NOMO-1 (cell line): ENCODE results near the gene CALM1.

Experiments used
- DNase-seq, 2 experiments: peaks; one replicate each; lab custom pipeline; 2025; ENCODE audit not compliant: unreplicated experiment in 2 of 2; lab: John Stamatoyannopoulos, UW

Gene CALM1

DNA sequence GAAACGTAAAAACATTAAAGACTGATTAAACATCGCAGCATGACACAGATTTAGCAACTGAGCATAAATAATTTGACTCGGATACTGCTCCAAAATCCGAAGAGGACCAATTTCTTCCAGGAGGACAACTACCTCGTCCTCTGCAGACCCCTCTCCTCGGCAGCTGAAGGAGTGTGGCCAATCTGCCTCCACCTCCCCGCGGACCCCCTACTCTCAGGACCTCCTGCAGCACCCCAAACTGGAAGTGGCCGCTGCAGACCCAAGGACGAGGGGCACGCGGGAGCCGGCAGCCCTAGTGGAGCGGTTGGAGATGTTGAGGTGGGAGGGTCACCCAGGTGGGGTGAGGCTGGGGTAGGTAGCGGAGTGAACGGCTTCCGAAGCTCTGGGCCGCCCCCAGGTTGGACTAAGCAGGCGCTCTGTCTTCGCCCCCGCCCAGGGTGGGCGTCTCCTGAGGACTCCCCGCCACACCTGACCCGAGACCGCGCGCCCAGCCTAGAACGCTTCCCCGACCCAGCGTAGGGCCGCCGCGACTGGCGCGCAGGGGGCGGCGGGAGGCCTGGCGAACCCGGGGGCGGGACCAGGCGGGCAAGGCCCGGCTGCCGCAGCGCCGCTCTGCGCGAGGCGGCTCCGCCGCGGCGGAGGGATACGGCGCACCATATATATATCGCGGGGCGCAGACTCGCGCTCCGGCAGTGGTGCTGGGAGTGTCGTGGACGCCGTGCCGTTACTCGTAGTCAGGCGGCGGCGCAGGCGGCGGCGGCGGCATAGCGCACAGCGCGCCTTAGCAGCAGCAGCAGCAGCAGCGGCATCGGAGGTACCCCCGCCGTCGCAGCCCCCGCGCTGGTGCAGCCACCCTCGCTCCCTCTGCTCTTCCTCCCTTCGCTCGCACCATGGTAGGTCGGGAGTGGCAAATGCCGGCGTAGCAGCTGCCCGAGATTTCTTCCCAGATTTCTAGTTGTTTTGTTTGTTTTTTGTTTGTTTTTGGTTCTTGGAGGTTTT lies at the start of gene CALM1:
CALM1 (plus strand) TSS at position 689 of the 999 bp plus-strand sequence; CDS start at position 891, 202 bp downstream.
- DNase-seq: peak; percentile 70 to 90

DNA sequence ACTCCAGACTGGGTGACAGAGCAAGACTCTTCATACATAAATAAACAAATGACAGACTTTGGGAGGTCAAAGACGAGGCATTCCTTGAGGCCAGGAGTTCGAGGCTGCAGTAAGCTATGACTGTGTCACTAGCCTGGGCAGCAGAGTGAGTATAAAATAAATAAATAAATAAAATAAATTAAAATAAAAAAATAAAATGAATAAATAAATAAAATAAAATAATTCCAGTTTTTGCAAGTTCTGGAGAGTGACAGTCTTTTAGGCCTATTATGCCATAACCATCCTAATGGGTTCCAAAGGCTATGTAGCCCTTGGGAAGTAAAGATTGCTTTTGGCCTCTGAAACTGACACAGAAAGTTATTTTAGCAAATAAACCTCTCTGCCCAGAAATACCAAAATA lies 48.6 kb upstream of the CALM1 start:
- no peak for DNase-seq

DNA sequence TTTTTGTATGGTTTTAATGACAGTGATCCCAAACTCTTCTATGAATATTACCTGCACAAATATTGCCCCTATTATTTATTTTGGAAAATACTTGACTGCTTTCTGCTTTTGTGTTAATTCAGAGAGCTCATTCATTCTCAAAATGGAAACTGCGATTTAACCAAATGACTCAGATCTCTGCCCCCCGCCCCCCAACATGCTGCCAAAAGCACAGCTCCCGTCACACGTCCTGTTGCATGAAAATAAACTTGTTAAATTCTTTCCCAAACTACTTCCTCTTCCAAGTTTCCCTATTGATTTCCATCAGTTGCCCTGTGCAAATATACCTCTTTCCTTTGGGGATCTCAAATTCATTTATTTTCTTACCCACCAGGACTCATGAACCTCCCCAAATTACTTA lies 47.1 kb upstream of the CALM1 start:
- no peak for DNase-seq

DNA sequence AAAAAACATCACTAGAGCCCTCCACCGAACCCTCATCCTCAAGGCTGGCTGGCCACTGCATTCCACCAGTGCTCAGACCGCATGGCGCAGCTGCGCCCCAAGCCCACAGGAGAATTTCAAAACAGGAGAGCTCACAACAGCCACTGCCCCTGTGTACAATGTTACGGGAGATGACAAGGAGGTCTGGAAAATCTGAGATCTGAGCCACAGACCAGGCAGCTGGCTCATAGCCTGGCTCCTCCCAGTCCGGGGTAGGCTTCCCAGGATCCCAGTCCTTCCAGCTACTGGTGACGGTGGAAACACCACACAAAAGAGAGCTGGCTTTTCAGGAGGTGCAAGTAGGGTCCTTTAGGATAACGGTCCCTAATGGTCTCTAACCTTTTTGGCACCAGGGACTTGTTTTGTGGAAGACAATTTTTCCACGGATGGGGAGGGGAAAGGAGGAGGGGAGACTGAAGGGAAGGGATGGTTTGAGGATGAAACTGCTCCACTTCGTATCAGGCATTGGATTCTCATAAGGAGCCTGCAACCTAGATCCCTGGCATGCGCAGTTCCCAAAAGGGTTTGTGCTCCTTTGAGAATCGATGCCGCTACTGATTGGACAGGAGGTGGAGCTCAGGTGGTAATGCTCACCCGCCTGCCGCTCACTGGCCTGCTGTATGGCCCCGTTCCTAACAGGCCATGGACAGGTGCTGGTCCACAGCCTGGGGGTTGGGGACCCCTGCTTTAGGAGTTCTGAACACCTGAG lies 42.1 kb upstream of the CALM1 start:
- DNase-seq: no peak

DNA sequence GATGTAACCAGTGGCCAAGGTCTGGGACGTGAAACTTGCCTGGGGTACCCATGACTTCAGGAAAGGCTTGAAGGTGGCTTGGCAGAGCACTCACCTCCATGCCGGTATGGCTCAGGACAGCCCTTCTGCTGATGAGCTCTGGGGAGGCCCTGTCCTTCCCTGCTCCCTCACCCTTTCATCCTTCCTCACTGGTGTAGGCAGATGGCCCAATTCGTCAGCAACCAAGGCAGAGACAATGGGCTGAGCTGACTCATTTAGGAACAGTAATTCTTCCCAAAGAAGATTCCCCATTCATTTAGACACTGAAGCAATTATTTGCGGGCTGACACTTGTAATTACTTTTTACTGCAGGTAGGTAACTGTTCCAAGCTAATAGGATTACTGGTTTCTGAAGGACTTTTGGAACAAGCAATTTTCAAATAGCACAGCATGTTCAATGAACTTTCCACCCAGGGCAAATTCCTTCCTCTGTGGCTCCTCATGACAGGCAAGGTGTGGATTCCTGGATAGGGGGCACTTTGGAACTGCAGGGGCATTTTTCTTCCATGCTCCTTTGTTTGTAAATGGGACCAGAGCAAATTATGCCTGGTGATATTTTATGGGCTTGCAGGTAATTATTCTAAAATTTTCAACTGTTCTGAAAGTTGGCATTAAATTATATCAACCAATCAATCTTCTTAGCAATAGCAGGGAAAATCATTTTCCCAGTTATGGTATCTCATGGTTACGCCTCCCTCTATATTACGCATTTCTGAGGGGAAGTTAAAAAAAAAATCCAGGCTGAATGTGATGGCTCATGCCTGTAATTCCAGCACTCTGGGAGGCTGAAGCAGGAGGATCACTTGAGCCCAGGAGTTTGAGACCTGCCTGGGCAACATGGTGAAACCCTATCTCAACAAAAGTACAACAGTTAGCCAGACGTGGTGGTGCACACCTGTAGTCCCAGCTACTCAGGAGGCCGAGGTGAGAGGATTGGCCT lies 41.0 kb upstream of the CALM1 start:
- DNase-seq: no peak

DNA sequence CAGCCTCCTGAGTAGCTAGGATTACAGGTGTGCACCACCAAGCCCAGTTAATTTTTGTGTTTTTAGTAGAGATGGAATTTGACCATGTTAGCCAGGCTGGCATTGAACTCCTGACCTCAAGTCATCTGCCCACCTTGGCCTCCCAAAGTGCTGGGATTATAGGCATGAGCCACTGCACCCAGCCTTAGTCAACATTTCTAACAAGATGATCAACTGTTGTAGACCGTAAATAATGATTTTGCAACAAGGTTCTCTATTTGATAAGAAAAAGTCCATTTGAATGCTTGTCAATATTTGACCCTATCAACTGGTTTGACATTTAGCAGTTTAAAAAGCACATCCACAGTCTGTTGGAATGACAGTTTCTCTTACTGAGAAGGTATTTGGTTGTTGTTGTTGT lies 39.9 kb upstream of the CALM1 start:
- no peak for DNase-seq

- DNase-seq: no peak
Observed at GRCh38 chr14:90358359-90358758, 38.5 kb upstream of the CALM1 start.

DNA sequence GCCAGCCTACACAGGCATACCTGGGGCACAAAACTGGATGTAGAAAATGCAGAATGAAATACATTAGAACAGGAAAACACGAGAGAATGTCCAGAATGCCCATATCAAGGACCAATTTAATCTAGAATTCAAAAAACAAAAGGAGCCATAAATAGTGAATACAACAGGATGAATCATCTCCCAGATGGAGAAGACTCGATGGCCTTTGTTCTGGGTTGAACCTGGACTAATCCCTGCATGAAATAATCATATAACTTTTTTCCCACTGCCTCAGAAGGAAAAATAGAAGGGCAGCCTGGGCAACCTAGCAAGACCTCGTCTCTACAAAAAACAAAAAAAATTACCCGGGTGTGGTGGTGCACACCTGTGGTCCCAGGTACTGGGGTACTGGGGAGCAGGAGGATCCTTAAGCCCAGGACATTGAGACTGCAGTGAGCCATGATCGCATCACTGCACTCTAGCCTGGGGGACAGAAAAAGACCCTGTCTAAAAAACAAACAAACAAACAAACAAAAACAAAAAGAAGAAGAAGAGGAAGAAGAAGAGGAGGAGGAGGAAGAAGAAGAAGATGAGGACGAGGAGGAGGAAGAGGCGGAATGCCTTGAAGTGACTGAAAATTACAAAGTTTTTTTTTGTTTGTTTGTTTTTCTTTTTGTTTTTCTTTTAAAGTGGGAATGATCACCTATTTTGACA lies 34.8 kb upstream of the CALM1 start:
- no peak for DNase-seq

GRCh38 chr14:90362558-90362896 lies 34.3 kb upstream of the CALM1 start:
- DNase-seq: no peak

DNA sequence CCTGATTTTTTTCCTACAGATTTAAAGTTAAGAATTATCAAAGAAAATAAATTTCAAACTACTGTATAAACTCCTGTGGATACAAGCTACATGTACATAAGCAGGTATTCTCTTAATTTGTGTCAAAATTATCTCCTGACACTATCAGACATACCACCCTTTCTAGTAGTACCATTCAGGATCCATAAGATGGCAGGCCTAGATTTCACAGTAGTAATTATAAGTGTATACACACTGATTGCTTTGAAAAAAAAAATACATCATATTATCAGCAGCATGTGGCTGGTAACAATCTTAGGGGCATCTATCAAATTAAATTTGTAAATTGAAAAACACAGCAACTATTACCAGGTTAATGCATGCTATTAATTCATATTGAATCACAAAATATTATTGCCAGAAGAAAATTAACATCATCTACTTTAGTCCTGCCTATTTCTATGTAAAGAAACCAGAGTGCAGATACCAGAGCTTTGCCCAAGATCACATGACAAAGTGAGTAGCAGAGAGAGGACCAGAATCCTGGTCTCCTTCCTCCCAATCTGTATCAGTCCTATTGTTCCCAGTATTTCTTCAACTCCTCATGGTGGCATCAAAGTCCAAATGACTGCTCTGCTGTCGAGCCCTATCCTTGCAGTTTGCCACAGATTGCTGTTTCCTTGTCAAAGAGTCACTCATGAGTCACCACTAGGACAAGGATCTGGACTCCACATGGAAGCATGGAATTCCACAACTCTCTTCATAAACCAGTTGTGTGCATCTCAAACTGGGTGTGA lies 27.7 kb upstream of the CALM1 start:
- DNase-seq: no peak

GRCh38 chr14:90373887-90374286 lies 22.9 kb upstream of the CALM1 start:
- DNase-seq: no peak

DNA sequence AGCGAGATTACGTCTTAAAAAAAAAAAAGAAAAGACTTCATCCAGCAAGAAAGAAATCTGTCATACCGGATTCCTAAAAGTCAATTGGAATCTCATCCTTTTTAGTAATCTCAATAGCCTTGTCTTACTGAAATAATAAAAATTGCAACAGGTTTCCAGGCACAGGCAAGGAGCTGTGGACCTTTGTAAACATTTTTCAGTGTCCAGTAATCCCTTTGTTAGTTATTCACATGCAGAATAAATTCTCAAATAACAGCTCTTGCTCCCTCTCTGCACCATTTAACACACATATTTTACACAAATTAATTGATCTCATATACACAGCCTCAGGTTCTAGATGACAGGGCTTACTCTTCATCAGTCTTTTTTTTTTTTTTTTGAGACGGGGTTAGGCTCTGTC lies 22.0 kb upstream of the CALM1 start:
- DNase-seq: no peak

- no peak for DNase-seq
Observed at GRCh38 chr14:90375934-90376333, 20.9 kb upstream of the CALM1 start.

- DNase-seq: no peak
Observed at GRCh38 chr14:90378249-90378648, 18.6 kb upstream of the CALM1 start.

- DNase-seq: no peak
Observed at GRCh38 chr14:90379106-90379505, 17.7 kb upstream of the CALM1 start.

DNA sequence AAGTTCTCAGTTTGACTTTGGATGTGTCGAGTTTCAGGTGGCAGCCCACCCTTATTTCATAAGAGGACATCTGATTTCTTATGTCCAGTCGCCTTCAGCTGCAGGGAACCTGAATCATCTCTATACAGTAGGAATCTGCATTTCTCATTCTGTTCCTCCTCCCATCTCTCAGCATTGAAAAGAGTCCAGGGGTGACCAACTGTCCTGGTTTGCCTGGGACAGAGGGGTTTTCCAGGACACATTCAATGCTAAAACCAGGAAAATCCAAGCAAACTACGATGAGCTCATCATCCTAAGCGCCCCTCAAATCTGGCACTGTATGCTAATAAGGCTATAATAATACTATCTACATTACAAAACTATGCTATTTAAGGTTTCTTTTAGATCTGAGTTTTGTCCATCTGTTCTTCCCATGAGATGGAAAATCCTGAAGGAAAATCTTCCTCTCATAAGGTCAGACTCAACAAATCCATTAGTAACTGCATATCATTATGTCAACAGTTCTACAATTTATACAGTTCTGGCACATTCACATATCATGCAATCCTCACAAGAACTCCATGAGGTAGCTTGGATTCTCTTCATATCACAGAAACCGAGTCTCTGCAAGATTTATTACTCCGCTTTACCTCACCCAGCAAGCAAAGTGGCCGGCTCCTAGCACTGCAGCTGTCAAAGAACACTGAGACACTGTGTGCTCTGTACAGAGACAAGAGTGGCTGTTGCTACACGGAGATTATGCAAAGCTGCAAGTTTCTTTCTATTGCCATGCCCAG lies 15.6 kb upstream of the CALM1 start:
- DNase-seq: no peak

- no peak for DNase-seq
Observed at GRCh38 chr14:90381999-90382451, 14.8 kb upstream of the CALM1 start.

DNA sequence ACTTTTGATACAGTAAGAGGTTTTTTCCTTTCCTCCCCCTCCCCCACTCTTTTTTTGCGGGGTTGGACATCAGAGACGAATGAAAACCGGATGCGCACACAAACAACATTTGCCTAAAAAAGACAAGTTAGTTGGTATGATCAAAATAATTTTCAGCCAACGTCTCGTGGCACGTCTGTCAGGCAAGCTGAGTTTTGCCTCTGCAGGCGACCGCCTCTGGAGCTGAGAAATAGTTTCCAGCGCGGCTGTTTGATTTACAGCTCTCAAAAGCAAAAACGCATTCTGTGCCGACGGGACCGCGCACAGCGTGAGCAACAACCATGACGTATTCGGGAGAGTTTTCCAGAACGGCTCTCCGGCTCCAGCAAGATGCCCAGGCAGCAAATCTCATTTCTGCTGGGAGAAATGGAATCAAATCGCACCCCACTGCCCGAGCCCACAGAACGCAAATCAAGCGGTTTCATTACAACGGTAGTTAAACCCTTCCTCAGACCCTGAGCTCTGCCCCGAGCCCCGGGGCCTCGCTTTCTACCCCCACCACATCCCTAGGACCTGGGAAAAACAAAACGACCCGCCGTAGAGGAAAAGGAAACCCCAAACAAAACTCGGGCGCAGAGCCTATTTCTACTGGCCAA lies 14.2 kb upstream of the CALM1 start:
- DNase-seq: peak; percentile 39 to 68
